Neural progenitor cell (in vitro differentiated cells): ENCODE data around the gene DNAH9. TPM values are rescaled to one million over a fixed set of nuclear protein-coding genes. Genes with fewer than 3 reads are reported as not detected.

ENCODE experiments used
- DNase-seq: peaks from one replicate; pipeline ENCODE4 v3.0.0-alpha.2; 2016; ENCODE audit warnings: low spot score
- H2AFZ ChIP-seq: fragments of 200-600 bp; sonication (generic); replicated peaks from 2 replicates; pipeline ENCODE4 v1.6.1; 2016; ENCODE audit warnings: antibody characterized with exemption
- H3F3A ChIP-seq: fragments of 200-600 bp; sonication (generic); 2 replicates; pipeline ENCODE4 v1.6.1; 2016; ENCODE audit warnings: antibody characterized with exemption, low read depth
- H3K27ac ChIP-seq: fragments of 200-600 bp; sonication (generic); 2 replicates; pipeline ENCODE4 v1.5.1; 2016; ENCODE audit warnings: mild to moderate bottlenecking
- H3K27me3 ChIP-seq: fragments of 200-600 bp; sonication (generic); 2 replicates; pipeline ENCODE4 v1.6.1; 2016; ENCODE audit warnings: mild to moderate bottlenecking, moderate library complexity
- H3K36me3 ChIP-seq: fragments of 200-600 bp; sonication (generic); 2 replicates; pipeline ENCODE4 v1.5.1; 2016
- H3K4me1 ChIP-seq: fragments of 200-600 bp; sonication (generic); 2 replicates; pipeline ENCODE4 v1.6.1; 2016; ENCODE audit warnings: mixed run types
- H3K4me2 ChIP-seq: fragments of 200-600 bp; sonication (generic); 2 replicates; pipeline ENCODE4 v1.6.1; 2016
- H3K4me3 ChIP-seq: fragments of 200-600 bp; sonication (generic); 2 replicates; pipeline ENCODE4 v1.5.1; 2016
- H3K79me2 ChIP-seq: fragments of 200-600 bp; sonication (generic); 2 replicates; pipeline ENCODE4 v1.6.1; 2016; ENCODE audit warnings: low read depth
- H3K9ac ChIP-seq: fragments of 200-600 bp; sonication (generic); 2 replicates; pipeline ENCODE4 v1.6.1; 2016
- H3K9me3 ChIP-seq: fragments of 200-600 bp; sonication (generic); 2 replicates; pipeline ENCODE4 v1.5.1; 2016; ENCODE audit warnings: low read depth
- H4K20me1 ChIP-seq: fragments of 200-600 bp; sonication (generic); 2 replicates; pipeline ENCODE4 v1.6.1; 2016; ENCODE audit warnings: low read depth
- H3K27ac Mint-ChIP-seq: 3 replicates; pipeline ENCODE4 v1.8.0; 2021; ENCODE audit warnings: mixed read lengths
- H3K27me3 Mint-ChIP-seq: 2 replicates; pipeline ENCODE4 v1.8.0; 2022; ENCODE audit warnings: low read depth, mild to moderate bottlenecking, inconsistent platforms, moderate library complexity, mixed read lengths; ENCODE audit not compliant: insufficient read depth
- H3K36me3 Mint-ChIP-seq: 3 replicates; pipeline ENCODE4 v1.8.0; 2021; ENCODE audit warnings: mixed read lengths
- H3K4me1 Mint-ChIP-seq: 3 replicates; pipeline ENCODE4 v1.8.0; 2021; ENCODE audit warnings: mixed read lengths
- H3K4me3 Mint-ChIP-seq: 3 replicates; pipeline ENCODE4 v1.8.0; 2021; ENCODE audit warnings: mild to moderate bottlenecking, moderate library complexity, mixed read lengths
- H3K9me3 Mint-ChIP-seq: 3 replicates; pipeline ENCODE4 v1.8.0; 2020; ENCODE audit warnings: mixed read lengths
- EZH2 ChIP-seq: fragments of 200-600 bp; sonication (generic); IDR thresholded peaks from 2 replicates; pipeline ENCODE4 v1.6.1; 2017; ENCODE audit warnings: antibody characterized with exemption, mild to moderate bottlenecking, moderate library complexity
- EZH2phosphoT487 ChIP-seq: fragments of 200-600 bp; sonication (generic); IDR thresholded peaks from 2 replicates; pipeline ENCODE4 v1.6.1; 2017; ENCODE audit warnings: antibody characterized with exemption
- total RNA-seq: library from RNA; depleted of rRNA; stranded (reverse); fragments of >200 nt; gene quantifications from 2 replicates; pipeline ENCODE4 v1.2.3, GENCODE V29; 2015; ENCODE audit warnings: low replicate concordance
- TF ChIP-seq, protein P1 (sequence below): fragments of 200-600 bp; sonication (generic); IDR thresholded peaks from 2 replicates; pipeline ENCODE4 v1.5.1; 2017; ENCODE audit warnings: antibody characterized with exemption, mild to moderate bottlenecking

The DNAH9 gene
- total RNA-seq, 1 donor from 2014 or later: 1.3 TPM

DNA sequence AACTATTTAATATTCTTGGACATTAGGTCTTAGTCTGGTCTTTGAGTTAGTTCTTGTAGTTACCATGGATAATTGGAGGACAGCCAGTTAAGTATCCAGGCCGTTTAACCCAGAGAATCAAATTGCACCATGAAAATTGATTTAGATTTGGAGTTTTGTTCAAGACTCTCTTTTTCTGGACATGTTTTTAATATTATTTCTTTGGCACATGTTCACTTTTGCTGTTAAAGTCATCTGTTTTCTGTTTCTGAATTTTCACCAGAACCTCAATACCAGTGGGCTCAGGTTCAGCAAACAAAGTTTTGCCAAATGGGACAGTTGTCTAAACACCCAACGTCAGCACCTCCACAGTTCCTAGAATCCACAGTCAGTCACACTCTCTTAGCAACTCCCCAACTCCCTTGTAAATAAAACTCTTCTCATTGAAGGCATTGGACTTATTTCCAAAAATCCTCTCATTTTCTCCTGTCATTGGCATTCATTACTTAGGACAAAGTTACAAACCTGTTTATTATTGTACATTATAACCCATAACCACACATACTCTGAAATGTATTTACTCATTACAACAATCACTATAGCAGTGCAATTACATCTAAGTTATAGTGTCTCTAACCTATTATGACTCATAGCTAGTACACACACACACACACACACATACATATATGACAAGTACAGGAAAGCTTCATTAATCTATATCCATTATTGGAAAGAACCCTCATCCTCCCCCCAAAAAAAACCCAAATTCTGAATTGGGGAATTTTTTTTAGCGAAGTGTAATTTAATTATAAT lies 33.5 kb upstream of the DNAH9 start:
- no peaks in the 10 kb centered on the region for H3K27me3 ChIP-seq
- H3K4me1 ChIP-seq: no peaks in the 10 kb centered on the region
- H3K4me1 Mint-ChIP-seq: peaks cover 7% of the 10 kb centered on the region
- no peaks in the 10 kb centered on the region for H3K36me3 Mint-ChIP-seq
- peaks cover 6% of the 10 kb centered on the region for H3K27me3 Mint-ChIP-seq
- H3K27ac Mint-ChIP-seq: no peak overlapping the region
- TF ChIP-seq, protein P1, sequence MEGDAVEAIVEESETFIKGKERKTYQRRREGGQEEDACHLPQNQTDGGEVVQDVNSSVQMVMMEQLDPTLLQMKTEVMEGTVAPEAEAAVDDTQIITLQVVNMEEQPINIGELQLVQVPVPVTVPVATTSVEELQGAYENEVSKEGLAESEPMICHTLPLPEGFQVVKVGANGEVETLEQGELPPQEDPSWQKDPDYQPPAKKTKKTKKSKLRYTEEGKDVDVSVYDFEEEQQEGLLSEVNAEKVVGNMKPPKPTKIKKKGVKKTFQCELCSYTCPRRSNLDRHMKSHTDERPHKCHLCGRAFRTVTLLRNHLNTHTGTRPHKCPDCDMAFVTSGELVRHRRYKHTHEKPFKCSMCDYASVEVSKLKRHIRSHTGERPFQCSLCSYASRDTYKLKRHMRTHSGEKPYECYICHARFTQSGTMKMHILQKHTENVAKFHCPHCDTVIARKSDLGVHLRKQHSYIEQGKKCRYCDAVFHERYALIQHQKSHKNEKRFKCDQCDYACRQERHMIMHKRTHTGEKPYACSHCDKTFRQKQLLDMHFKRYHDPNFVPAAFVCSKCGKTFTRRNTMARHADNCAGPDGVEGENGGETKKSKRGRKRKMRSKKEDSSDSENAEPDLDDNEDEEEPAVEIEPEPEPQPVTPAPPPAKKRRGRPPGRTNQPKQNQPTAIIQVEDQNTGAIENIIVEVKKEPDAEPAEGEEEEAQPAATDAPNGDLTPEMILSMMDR: no peak
- TF ChIP-seq EZH2phosphoT487 (no peak), EZH2 (no peak)
- H3K36me3 ChIP-seq: no peaks in the 10 kb centered on the region
- H3F3A ChIP-seq: no peaks in the 10 kb centered on the region
- no peak overlapping the region for H2AFZ ChIP-seq
- no peak overlapping the region for H3K4me3 ChIP-seq
- H4K20me1 ChIP-seq: no peaks in the 10 kb centered on the region
- no peak overlapping the region for H3K4me3 Mint-ChIP-seq
- H3K9me3 ChIP-seq: no peaks in the 10 kb centered on the region
- H3K79me2 ChIP-seq: no peaks in the 10 kb centered on the region
- H3K9me3 Mint-ChIP-seq: no peaks in the 10 kb centered on the region
- H3K4me2 ChIP-seq: no peak overlapping the region
- no peak overlapping the region for H3K27ac ChIP-seq
- no peak for DNase-seq
- H3K9ac ChIP-seq: no peak overlapping the region

DNA sequence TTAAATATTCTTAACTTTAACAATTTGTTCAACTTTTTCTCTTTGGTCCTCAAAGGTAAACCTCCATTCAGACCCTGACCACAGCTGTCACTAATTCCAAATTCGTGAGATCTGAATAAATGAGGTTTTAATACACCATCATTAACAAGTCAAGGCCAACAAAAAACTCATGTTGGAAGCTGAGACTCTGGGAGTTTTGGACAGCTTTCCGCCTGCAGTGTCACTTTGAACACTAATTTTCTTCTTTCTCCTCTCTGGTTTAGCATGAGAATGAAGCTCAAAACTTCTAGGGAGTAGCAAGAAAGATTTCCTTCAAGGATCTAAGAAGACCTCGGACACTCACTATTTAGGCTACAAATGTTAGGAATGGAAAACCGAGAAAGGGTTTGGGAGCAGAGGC lies 32.7 kb upstream of the DNAH9 start:
- Mint-ChIP-seq H3K4me3 (no peak overlapping the region), H3K27ac (no peak overlapping the region), H3K4me1 (peaks cover 7% of the 10 kb centered on the region), H3K9me3 (no peaks in the 10 kb centered on the region), H3K36me3 (no peaks in the 10 kb centered on the region), H3K27me3 (peaks cover 6% of the 10 kb centered on the region)
- H3F3A ChIP-seq: no peaks in the 10 kb centered on the region
- no peaks in the 10 kb centered on the region for H3K27me3 ChIP-seq
- no peak overlapping the region for H2AFZ ChIP-seq
- no peaks in the 10 kb centered on the region for H3K36me3 ChIP-seq
- no peaks in the 10 kb centered on the region for H3K79me2 ChIP-seq
- H3K27ac ChIP-seq: no peak overlapping the region
- H3K9me3 ChIP-seq: no peaks in the 10 kb centered on the region
- H4K20me1 ChIP-seq: no peaks in the 10 kb centered on the region
- no peak for DNase-seq
- H3K9ac ChIP-seq: no peak overlapping the region
- no peak overlapping the region for H3K4me3 ChIP-seq
- no peak overlapping the region for H3K4me2 ChIP-seq
- TF ChIP-seq, protein P1: no peak
- TF ChIP-seq EZH2 (no peak), EZH2phosphoT487 (no peak)
- no peaks in the 10 kb centered on the region for H3K4me1 ChIP-seq

DNA sequence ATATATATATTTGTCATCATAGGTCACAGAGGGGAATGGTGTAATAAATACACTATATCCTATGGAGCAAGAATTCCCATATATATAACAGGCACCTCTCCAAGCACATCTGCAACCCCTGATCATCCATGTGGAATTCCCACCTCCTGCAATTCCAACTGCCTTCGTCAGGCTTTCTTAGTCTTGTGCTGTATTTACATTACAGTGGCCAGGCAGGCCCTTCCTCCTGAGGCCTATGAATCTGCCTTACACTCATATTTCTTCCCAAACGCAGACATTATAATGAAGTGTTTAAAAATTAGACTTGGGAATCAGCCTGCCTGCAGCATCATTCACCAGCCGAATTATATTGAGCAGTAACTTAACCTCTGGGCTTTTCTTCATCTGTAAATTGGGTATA lies 19.3 kb upstream of the DNAH9 start:
- no peaks in the 10 kb centered on the region for H3K9me3 ChIP-seq
- H3K27ac ChIP-seq: no peak overlapping the region
- no peaks in the 10 kb centered on the region for H3K36me3 Mint-ChIP-seq
- H2AFZ ChIP-seq: no peak overlapping the region
- no peak overlapping the region for H3K27ac Mint-ChIP-seq
- no peaks in the 10 kb centered on the region for H3K9me3 Mint-ChIP-seq
- no peaks in the 10 kb centered on the region for H3F3A ChIP-seq
- H3K4me2 ChIP-seq: no peak overlapping the region
- no peaks in the 10 kb centered on the region for H3K79me2 ChIP-seq
- no peak overlapping the region for H3K4me3 Mint-ChIP-seq
- H3K4me3 ChIP-seq: no peak overlapping the region
- no peak for DNase-seq
- H3K36me3 ChIP-seq: no peaks in the 10 kb centered on the region
- H4K20me1 ChIP-seq: no peaks in the 10 kb centered on the region
- no peaks in the 10 kb centered on the region for H3K27me3 ChIP-seq
- no peaks in the 10 kb centered on the region for H3K4me1 Mint-ChIP-seq
- no peak for TF ChIP-seq EZH2phosphoT487
- no peak for TF ChIP-seq EZH2
- TF ChIP-seq, protein P1: no peak
- H3K4me1 ChIP-seq: peaks cover 7% of the 10 kb centered on the region
- peaks cover 2% of the 10 kb centered on the region for H3K27me3 Mint-ChIP-seq
- no peak overlapping the region for H3K9ac ChIP-seq
